Measurements from ENCODE around the gene COLEC12. TPM values are rescaled to one million over a fixed set of nuclear protein-coding genes. Genes with fewer than 3 reads are reported as not detected.

The COLEC12 gene
- total and polyA plus RNA-seq, 3 donors from 2014 or later, result 4.5 to 10.4 (median 8.1) TPM

DNA sequence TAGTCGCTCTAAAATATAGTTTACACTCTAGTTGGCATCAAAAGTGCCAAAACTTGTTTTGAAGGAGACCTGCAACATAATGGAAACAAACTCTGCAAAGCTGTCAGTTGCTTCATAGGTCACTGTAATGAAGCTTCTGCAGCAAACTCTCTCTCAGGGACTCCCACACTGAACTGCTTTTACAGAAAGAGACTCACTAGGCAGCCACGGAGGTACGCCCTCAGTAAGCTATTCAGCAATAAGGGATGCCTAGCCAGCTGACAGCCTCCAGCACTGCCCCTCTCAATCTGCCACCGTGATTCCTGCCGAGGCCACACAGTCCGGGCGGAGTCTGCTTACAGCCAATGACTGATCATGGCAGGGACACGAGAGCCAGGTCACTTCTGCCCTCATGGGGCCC, 51.1 kb downstream of the COLEC12 start:
- intact Hi-C loops (cut with DNase I; ENCODE audit: low total_unique reads), result no loop called here
- WGBS, 2 donors, result 35 to 58% methylated on average over 8 of the region's 8 CpGs

GRCh38 chr18:448116-448790, 52.2 kb downstream of the COLEC12 start:
- no peak overlapping the region for H3K27ac ChIP-seq
- intact Hi-C loops (cut with DNase I; ENCODE audit: low total_unique reads), result no loop called here

More for the DNA sequence above, 51.1 kb downstream of the COLEC12 start:
- Histone ChIP-seq H3K9me3 (no peaks in the 10 kb centered on the region), H3K36me3 (ENCODE audit: low read depth, missing control alignments) (no peaks in the 10 kb centered on the region), H3K4me3 (no peak overlapping the region), H3K27ac (no peak overlapping the region), H3K4me1 (no peaks in the 10 kb centered on the region), H3K27me3 (no peaks in the 10 kb centered on the region)
- TF ChIP-seq POLR2A (IDR thresholded peaks at IDR 0.05), result no peak
- TF ChIP-seq, protein P1, sequence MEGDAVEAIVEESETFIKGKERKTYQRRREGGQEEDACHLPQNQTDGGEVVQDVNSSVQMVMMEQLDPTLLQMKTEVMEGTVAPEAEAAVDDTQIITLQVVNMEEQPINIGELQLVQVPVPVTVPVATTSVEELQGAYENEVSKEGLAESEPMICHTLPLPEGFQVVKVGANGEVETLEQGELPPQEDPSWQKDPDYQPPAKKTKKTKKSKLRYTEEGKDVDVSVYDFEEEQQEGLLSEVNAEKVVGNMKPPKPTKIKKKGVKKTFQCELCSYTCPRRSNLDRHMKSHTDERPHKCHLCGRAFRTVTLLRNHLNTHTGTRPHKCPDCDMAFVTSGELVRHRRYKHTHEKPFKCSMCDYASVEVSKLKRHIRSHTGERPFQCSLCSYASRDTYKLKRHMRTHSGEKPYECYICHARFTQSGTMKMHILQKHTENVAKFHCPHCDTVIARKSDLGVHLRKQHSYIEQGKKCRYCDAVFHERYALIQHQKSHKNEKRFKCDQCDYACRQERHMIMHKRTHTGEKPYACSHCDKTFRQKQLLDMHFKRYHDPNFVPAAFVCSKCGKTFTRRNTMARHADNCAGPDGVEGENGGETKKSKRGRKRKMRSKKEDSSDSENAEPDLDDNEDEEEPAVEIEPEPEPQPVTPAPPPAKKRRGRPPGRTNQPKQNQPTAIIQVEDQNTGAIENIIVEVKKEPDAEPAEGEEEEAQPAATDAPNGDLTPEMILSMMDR (IDR thresholded peaks at IDR 0.05), result no peak
- no peak for DNase-seq

GRCh38 chr18:446941-447560, 53.5 kb downstream of the COLEC12 start:
- H3K27ac ChIP-seq, result no peak overlapping the region
- no peak overlapping the region for H3K4me3 ChIP-seq
- H3K27me3 ChIP-seq, result no peaks in the 10 kb centered on the region
- WGBS, 2 donors, result 64 to 70% methylated on average over 5 of the region's 5 CpGs
- H3K36me3 ChIP-seq (ENCODE audit: low read depth, missing control alignments), result no peaks in the 10 kb centered on the region
- H3K9me3 ChIP-seq, result no peaks in the 10 kb centered on the region
- no peak for TF ChIP-seq POLR2A (IDR thresholded peaks at IDR 0.05)
- TF ChIP-seq, protein P1 (IDR thresholded peaks at IDR 0.05), result no peak
- no peak for DNase-seq
- intact Hi-C loops (cut with DNase I; ENCODE audit: low total_unique reads), result no loop called here
- no peaks in the 10 kb centered on the region for H3K4me1 ChIP-seq

More at GRCh38 chr18:448116-448790, 52.2 kb downstream of the COLEC12 start:
- TF ChIP-seq, protein P1 (IDR thresholded peaks at IDR 0.05), result no peak
- no peak for TF ChIP-seq POLR2A (IDR thresholded peaks at IDR 0.05)
- no peak for DNase-seq
- H3K36me3 ChIP-seq (ENCODE audit: low read depth, missing control alignments), result no peaks in the 10 kb centered on the region
- no peaks in the 10 kb centered on the region for H3K9me3 ChIP-seq
- WGBS, 2 donors, result 44 to 65% methylated on average over 5 of the region's 5 CpGs
- no peak overlapping the region for H3K4me3 ChIP-seq
- H3K27me3 ChIP-seq, result no peaks in the 10 kb centered on the region
- H3K4me1 ChIP-seq, result no peaks in the 10 kb centered on the region

GRCh38 chr18:445055-445454, 55.4 kb downstream of the COLEC12 start:
- intact Hi-C loops (cut with DNase I; ENCODE audit: low total_unique reads), result no loop called here
- H3K27ac ChIP-seq, result no peak overlapping the region
- TF ChIP-seq, protein P1 (IDR thresholded peaks at IDR 0.05), result no peak
- no peak for TF ChIP-seq POLR2A (IDR thresholded peaks at IDR 0.05)
- no peaks in the 10 kb centered on the region for H3K36me3 ChIP-seq (ENCODE audit: low read depth, missing control alignments)
- H3K4me1 ChIP-seq, result no peaks in the 10 kb centered on the region
- 94 to 95% methylated on average over 3 of the region's 3 CpGs for WGBS, 2 donors
- H3K4me3 ChIP-seq, result no peak overlapping the region
- DNase-seq, result no peak
- no peaks in the 10 kb centered on the region for H3K27me3 ChIP-seq
- H3K9me3 ChIP-seq, result no peaks in the 10 kb centered on the region

Data from testis (tissue), 3 donors.